CD4-positive, alpha-beta T cell treated with Interleukin-6 for 4 hours (primary cell): Measurements from ENCODE around the gene RALGPS2.

Source experiments
- DNase-seq: peaks from one replicate; pipeline ENCODE4 v3.0.0-alpha.2; 2020; ENCODE audit warnings: mixed read lengths

The RALGPS2 gene

DNA sequence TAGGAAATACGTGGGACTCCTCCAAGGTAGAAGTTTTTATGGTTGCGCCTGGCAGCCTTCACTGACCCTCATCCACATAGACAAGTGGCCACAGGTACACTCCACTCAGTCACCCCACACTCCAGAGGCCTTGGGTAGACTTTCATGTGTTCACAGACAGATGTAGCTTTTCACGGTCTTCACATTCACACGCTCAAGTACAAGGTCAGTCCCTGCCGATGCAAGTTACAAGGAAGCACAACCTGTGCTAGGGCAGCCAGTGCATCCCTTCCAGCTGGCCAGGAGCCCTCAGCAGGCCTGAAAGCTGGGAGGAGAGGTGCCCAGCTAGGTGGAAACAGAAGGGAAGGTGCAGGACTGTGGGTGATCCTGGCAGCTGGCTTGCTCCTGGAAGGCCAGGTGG, 245.1 kb downstream of the RALGPS2 start:
- no peak for DNase-seq
